ENCODE measurements around the gene CD276. TPM values are rescaled to one million over a fixed set of nuclear protein-coding genes. Genes with fewer than 3 reads are reported as not detected.
"Not testable (repeated sequence)": the region's sequence is repeated elsewhere in the genome, so short reads cannot be mapped to it uniquely, and the experiment has no call there.

The CD276 gene
- total and polyA plus RNA-seq, 3 experiments from 2014 or later: 1.9 to 2.4 TPM; not detected in 1

GRCh38 chr15:73697033-73697467 is 12.9 kb downstream of the CD276 start:
- peak overlapping the region in 7 of 8 donors; percentile 33 to 89 (median 79) for H3K27ac Mint-ChIP-seq
- POLR2A ChIA-PET: no interaction called here

GRCh38 chr15:73699249-73700040 is 15.3 kb downstream of the CD276 start:
- H3K27ac Mint-ChIP-seq: peak overlapping the region in 3 of 8 donors; percentile 3 to 82 (median 36)
- Histone ChIP-seq H3K27ac (ENCODE audit: low read depth, low read length) (no peak overlapping the region), H3K4me3 (ENCODE audit: low read length) (no peak overlapping the region), H3K36me3 (ENCODE audit: insufficient read depth, low read length) (no peaks in the 10 kb centered on the region), H3K27me3 (ENCODE audit: insufficient read depth, low read length, poor library complexity, severe bottlenecking) (peaks cover 24% of the 10 kb centered on the region), H3K4me1 (ENCODE audit: insufficient read depth, low read length) (peaks cover 16% of the 10 kb centered on the region), H3K9me3 (ENCODE audit: low read length) (no peaks in the 10 kb centered on the region)
- CTCF ChIA-PET: interaction anchor here (0.8 to 10.2 kb wide), 11 partner anchors 8 to 139 kb away, joined by 3 to 161 read pairs (median 4); partner anchors contain the start of gene CD276
- H3K36me3 Mint-ChIP-seq: no peaks in the 10 kb centered on the region
- no peaks in the 10 kb centered on the region for H3K9me3 Mint-ChIP-seq
- H3K4me3 Mint-ChIP-seq: no peak overlapping the region
- DNase-seq: no peak
- POLR2A ChIA-PET: interaction anchor here (0.5 to 0.6 kb wide), 2 partner anchors 833 to 1388 kb away, joined by 3 read pairs; no protein-coding TSS in a partner anchor
- H3K4me1 Mint-ChIP-seq: peaks cover 19 to 23% (median 21%) of the 10 kb centered on the region in 3 donors
- peaks cover 26 to 27% of the 10 kb centered on the region in 2 donors for H3K27me3 Mint-ChIP-seq

More at GRCh38 chr15:73697033-73697467, 12.9 kb downstream of the CD276 start:
- Mint-ChIP-seq H3K27me3 (peaks cover 28 to 47% of the 10 kb centered on the region in 2 donors), H3K4me3 (peak overlapping the region in 6 of 7 donors; percentile 6 to 75 (median 45)), H3K4me1 (peaks cover 23 to 28% (median 24%) of the 10 kb centered on the region in 3 donors), H3K36me3 (no peaks in the 10 kb centered on the region), H3K9me3 (no peaks in the 10 kb centered on the region)
- H3K4me1 ChIP-seq (ENCODE audit: insufficient read depth, low read length): peaks cover 16% of the 10 kb centered on the region
- DNase-seq: peak; percentile 60 to 87 (median 71)
- H3K4me3 ChIP-seq (ENCODE audit: low read length): no peak overlapping the region
- peaks cover 27% of the 10 kb centered on the region for H3K27me3 ChIP-seq (ENCODE audit: insufficient read depth, low read length, poor library complexity, severe bottlenecking)
- no peaks in the 10 kb centered on the region for H3K9me3 ChIP-seq (ENCODE audit: low read length)
- CTCF ChIA-PET: interaction anchor here (10.2 kb wide), 1 partner anchor 17 kb away, joined by 161 read pairs; the partner anchor contains the start of gene CD276
- H3K36me3 ChIP-seq (ENCODE audit: insufficient read depth, low read length): no peaks in the 10 kb centered on the region
- H3K27ac ChIP-seq (ENCODE audit: low read depth, low read length): no peak overlapping the region

GRCh38 chr15:73700041-73700842 is 16.1 kb downstream of the CD276 start:
- Histone ChIP-seq H3K4me1 (ENCODE audit: insufficient read depth, low read length) (peaks cover 16% of the 10 kb centered on the region), H3K9me3 (ENCODE audit: low read length) (no peaks in the 10 kb centered on the region), H3K27ac (ENCODE audit: low read depth, low read length) (no peak overlapping the region), H3K4me3 (ENCODE audit: low read length) (no peak overlapping the region), H3K27me3 (ENCODE audit: insufficient read depth, low read length, poor library complexity, severe bottlenecking) (peaks cover 17% of the 10 kb centered on the region), H3K36me3 (ENCODE audit: insufficient read depth, low read length) (no peaks in the 10 kb centered on the region)
- ChIA-PET POLR2A (no interaction called here), CTCF (interaction anchor here (0.8 to 10.2 kb wide), 11 partner anchors 9 to 140 kb away, joined by 3 to 161 read pairs (median 4); partner anchors contain the start of gene CD276)
- H3K4me1 Mint-ChIP-seq: peaks cover 19 to 22% (median 21%) of the 10 kb centered on the region in 3 donors
- H3K27me3 Mint-ChIP-seq: peaks cover 24 to 28% of the 10 kb centered on the region in 2 donors
- H3K27ac Mint-ChIP-seq: peak overlapping the region in 4 of 8 donors; percentile 3 to 68 (median 18)
- peak; percentile 61 to 84 (median 62) for DNase-seq
- H3K9me3 Mint-ChIP-seq: no peaks in the 10 kb centered on the region
- H3K4me3 Mint-ChIP-seq: no peak overlapping the region
- no peaks in the 10 kb centered on the region for H3K36me3 Mint-ChIP-seq

- H3K4me3 Mint-ChIP-seq; H3K4me1 ChIP-seq (ENCODE audit: insufficient read depth, low read length); POLR2A ChIA-PET; H3K36me3 Mint-ChIP-seq; H3K27me3 ChIP-seq (ENCODE audit: insufficient read depth, low read length, poor library complexity, severe bottlenecking); DNase-seq; H3K9me3 Mint-ChIP-seq; H3K36me3 ChIP-seq (ENCODE audit: insufficient read depth, low read length); H3K27ac Mint-ChIP-seq; H3K9me3 ChIP-seq (ENCODE audit: low read length); H3K27ac ChIP-seq (ENCODE audit: low read depth, low read length); H3K4me3 ChIP-seq (ENCODE audit: low read length): not testable (repeated sequence)
- CTCF ChIA-PET: interaction anchor here (10.2 kb wide), 1 partner anchor 22 kb away, joined by 161 read pairs; the partner anchor contains the start of gene CD276
- peaks cover 11 to 30% of the 10 kb centered on the region in 2 donors for H3K27me3 Mint-ChIP-seq
- H3K4me1 Mint-ChIP-seq: peaks cover 6 to 10% (median 10%) of the 10 kb centered on the region in 3 donors
Measured at GRCh38 chr15:73702311-73703239, 18.4 kb downstream of the CD276 start.

- H3K4me3 Mint-ChIP-seq; DNase-seq; H3K27me3 ChIP-seq (ENCODE audit: insufficient read depth, low read length, poor library complexity, severe bottlenecking); POLR2A ChIA-PET; H3K36me3 ChIP-seq (ENCODE audit: insufficient read depth, low read length); H3K4me1 Mint-ChIP-seq; H3K27ac Mint-ChIP-seq; H3K4me3 ChIP-seq (ENCODE audit: low read length); H3K4me1 ChIP-seq (ENCODE audit: insufficient read depth, low read length); H3K9me3 Mint-ChIP-seq; H3K36me3 Mint-ChIP-seq; H3K27ac ChIP-seq (ENCODE audit: low read depth, low read length); H3K9me3 ChIP-seq (ENCODE audit: low read length): not testable (repeated sequence)
- H3K27me3 Mint-ChIP-seq: peaks cover 15 to 38% of the 10 kb centered on the region in 2 donors
- CTCF ChIA-PET: interaction anchor here (1.8 to 10.2 kb wide), 2 partner anchors 12 to 23 kb away, joined by 4 to 161 read pairs; partner anchors contain the start of gene CD276
Measured at GRCh38 chr15:73703601-73704000, 19.4 kb downstream of the CD276 start.

- POLR2A ChIA-PET; H3K9me3 ChIP-seq (ENCODE audit: low read length); DNase-seq; H3K9me3 Mint-ChIP-seq; H3K36me3 Mint-ChIP-seq; H3K27me3 ChIP-seq (ENCODE audit: insufficient read depth, low read length, poor library complexity, severe bottlenecking); H3K4me1 Mint-ChIP-seq; H3K4me3 ChIP-seq (ENCODE audit: low read length); H3K4me1 ChIP-seq (ENCODE audit: insufficient read depth, low read length); H3K36me3 ChIP-seq (ENCODE audit: insufficient read depth, low read length); H3K4me3 Mint-ChIP-seq; H3K27ac ChIP-seq (ENCODE audit: low read depth, low read length): not testable (repeated sequence)
- H3K27ac Mint-ChIP-seq: peak overlapping the region in 1 of 8 donors; percentile 5
- CTCF ChIA-PET: interaction anchor here (1.3 to 10.2 kb wide), 5 partner anchors 13 to 67 kb away, joined by 3 to 161 read pairs (median 9); partner anchors contain the start of gene CD276
- peaks cover 11 to 39% of the 10 kb centered on the region in 2 donors for H3K27me3 Mint-ChIP-seq
Measured at GRCh38 chr15:73704142-73704868, 20.1 kb downstream of the CD276 start.
